Fibroblast of the conjunctiva (primary cell): ENCODE data around the gene CALU.

Experiments used
- DNase-seq: peaks from one replicate; pipeline ENCODE4 v3.0.0-alpha.2; 2010; ENCODE audit warnings: low read depth

Gene CALU

DNA sequence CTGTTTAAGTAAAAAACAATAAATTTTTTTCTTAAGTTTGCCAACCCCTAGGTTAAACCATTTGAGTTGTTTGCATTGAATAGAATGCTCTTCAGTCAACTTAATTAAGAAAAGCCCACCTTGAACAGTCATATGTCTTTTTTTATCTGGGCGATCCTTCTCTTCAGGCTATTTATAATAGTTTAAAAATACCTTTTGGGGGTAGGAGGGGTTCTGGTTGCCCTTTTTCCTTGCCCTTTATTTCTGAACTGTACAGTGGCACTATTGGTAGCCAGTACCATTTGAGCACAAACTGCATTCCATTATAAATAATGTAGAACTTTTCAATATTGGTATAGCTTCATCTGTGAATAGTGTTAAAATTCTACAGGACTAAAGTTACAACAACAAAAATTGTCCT, 13.1 kb downstream of the CALU start:
- no peak for DNase-seq

DNA sequence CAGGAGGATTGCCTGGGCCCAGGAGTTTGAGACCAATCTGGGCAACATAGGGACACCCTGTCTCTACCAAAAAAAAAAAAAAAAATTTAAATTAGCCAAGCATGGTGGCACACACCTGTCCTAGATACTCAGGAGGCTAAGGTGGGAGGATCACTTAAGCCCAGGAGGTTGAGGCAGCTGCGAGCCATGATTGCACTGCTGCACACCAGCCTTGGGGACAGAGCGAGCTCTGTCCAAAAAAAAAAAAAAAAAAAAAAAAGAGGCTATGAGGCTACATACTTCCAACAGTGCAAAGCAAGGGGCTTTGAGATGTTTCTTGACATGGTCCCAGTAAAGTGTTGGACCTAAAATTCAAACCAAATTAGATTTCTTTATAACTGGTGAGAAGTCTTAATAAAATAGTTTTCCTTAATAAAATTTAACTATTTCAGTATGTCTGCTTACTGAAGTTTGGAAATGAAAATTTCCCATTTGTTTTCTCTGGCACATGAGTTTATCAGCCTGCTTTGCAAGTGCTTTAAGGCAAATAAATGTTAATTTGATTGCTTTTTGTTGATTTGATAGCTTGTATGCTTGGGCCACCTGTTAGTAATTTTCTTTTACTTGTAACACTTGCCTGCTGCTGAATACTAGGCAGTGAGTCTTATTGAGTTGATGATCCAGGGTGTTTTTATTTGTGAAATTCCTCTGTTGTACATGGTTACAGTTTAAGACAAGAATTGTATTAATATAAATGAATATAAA, 16.1 kb downstream of the CALU start:
- DNase-seq: no peak

DNA sequence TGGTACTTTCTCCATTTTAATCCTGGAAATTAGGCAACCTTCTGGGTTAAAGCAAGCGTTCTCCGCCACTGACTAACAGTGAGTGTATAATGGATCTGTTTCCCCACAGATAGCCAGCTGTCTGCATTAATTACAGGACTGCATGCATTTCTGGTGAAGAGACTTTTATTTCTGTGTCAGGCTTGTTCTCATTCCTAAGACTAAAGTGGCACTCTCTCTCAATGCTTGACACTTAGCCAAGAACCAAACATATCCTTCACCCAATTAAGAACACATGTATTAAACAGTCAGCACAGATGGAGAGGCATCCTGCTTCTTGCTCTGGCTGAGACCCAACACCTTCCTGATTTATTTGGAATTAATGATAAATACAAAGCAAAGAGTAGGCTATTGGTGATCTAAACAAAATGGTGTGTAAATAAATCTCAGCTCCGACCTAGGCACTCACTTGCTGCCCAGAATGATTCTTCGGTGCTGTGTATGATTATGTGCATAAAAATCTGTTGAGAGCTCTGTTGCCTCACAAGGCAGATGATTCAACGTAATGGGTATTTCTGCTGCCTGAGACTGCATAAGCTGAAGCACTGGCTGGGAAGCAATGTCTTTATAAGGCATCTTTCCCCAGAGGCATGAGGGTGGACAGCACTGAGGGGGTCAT, 16.8 kb downstream of the CALU start:
- DNase-seq: peak; percentile 90

DNA sequence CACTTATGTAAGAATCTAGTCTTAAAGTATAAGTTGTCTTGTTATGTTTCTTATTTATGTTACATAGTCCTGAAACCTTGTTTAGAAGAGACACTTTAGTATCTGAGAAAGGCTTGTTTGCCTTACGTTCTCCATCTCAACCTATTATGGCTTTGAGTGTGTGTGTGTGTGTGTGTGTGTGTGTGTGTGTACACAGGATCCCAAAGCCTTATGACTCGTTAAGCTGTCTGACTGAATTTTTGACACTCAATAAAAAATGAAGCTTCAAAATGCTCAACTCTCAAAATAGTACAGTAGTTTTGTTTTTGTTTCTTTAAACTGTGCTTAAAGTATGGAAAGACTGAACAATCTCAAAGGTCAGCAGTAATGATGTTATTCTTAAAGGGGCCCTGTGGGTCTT, 18.0 kb downstream of the CALU start:
- DNase-seq: no peak

DNA sequence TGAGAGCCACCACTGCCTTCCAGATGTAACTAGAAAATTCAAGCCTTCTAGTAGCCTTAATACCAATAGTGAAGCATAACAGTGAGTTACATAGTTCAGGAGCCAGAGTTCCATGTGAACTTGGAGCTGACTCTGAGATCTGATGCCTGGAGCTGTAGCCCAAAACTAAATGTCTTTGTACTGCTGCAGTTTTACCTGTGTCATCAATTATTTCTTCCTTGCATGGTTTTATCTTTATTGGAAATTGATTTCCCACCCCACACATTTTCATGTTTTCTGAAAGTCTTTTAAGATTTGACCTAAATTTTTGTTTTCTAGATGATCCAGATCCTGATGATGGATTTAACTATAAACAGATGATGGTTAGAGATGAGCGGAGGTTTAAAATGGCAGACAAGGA, 19.4 kb downstream of the CALU start:
- no peak for DNase-seq

DNA sequence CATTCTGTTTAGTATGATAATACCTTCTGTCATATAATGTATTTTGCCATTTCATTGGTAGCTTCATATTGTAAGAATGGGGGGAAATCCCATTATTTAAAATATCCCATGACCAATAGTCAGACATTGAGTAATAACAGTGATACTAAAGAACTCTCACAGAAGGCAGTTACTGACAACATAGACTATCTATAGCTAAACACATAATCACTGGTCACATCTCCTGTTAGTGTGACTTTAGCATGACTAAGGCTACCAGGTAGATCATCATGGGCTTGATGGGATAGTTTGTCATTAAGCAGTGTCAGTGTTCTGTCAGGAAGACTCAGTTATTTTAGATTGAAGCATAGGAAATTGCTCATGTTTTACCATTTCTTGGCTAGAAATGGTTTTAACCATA, 20.1 kb downstream of the CALU start:
- DNase-seq: no peak

DNA sequence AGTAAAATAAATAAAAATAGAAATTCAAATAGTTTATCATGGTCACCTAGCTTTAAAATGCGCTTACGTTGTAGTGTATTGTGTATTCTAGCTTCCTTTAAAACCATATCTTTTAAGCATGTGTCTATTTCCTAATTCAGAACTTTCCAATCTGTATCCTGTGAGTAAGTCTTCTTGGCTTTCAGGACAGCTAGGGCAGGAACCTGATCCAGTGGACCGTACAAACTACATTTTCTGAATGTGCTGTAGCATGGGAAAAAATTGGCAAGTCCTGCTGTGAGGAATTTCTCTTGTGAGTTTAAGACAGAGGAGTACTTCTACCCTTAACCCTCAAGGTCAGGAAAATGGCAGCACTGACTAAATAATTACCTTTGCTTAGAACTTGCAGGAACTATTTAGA, 24.4 kb downstream of the CALU start:
- DNase-seq: no peak

DNA sequence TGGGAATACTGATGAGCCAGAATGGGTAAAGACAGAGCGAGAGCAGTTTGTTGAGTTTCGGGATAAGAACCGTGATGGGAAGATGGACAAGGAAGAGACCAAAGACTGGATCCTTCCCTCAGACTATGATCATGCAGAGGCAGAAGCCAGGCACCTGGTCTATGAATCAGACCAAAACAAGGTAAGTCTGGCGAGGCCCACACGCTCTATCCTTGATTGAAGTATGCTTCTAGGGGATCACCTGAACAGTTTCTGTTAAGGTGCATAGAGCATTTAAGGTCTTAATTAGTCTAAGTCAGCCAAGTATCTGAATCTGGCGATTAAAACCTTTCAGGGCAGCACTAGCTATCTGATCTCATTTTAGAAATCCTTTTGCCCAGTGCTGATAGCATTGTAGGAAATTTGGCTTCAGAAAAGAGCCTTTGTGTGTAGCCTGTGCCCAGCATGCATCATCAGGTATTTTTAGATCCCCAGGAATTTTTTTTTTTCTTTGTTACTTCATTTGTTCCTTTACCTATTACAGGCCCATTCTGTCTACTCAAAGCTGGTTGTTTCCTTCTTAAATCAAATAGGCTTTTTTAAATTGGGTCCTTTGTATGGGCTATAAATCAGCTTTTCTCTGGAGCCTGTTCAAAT, 28.4 kb downstream of the CALU start:
- DNase-seq: no peak

DNA sequence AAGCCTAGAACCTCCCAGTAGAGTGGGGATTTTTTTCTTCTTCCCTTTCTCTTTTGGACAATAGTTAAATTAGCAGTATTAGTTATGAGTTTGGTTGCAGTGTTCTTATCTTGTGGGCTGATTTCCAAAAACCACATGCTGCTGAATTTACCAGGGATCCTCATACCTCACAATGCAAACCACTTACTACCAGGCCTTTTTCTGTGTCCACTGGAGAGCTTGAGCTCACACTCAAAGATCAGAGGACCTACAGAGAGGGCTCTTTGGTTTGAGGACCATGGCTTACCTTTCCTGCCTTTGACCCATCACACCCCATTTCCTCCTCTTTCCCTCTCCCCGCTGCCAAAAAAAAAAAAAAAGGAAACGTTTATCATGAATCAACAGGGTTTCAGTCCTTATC, 31.1 kb downstream of the CALU start:
- no peak for DNase-seq

DNA sequence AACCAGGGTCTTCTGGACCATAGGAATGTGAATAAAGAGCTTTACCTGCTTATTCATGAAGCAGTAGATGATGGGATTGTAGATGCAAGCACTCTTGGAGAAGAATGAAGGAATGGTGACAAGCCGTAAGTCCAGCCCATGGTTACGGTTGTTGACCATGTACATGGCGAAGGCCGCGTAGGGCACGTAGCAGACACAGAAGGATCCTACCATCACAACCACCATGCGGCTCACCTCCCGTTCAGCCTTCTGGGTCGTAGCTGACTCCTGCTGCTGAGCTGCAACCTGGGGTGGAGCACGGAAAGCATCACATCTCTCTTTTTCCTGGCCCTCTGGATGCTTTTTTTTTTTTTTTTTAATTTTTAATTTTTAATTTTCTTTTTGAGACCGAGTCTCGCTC, 34.4 kb downstream of the CALU start:
- no peak for DNase-seq

DNA sequence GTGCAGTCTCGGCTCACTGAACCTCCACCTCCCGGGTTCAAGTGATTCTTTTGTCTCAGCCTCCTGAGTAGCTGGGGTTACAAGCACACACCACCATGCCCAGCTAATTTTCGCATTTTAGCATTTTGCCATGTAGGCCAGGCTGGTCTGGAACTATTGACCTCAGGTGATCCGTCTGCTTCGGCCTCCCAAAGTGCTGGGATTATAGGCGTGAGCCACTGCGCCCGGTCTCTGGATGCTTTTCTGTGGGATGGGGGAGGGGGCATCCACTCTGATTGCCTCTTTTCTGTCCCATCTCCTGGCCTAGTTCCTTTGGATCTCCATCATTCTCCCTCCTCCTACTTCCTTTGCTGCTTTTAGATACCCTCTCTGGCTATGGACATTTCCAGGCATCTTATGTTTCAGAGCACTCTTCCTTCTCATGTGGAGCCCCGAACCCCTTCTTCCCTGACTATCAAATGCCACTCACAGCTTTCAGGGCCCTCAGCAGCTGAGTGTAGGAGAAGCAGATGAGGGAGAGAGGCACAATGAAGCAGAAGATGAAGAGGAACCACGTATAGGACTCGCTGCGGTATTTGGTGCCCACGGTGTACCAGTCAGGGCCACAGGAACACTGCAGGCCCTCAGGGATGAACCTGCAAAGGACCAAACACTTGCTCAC, 35.0 kb downstream of the CALU start:
- no peak for DNase-seq

DNA sequence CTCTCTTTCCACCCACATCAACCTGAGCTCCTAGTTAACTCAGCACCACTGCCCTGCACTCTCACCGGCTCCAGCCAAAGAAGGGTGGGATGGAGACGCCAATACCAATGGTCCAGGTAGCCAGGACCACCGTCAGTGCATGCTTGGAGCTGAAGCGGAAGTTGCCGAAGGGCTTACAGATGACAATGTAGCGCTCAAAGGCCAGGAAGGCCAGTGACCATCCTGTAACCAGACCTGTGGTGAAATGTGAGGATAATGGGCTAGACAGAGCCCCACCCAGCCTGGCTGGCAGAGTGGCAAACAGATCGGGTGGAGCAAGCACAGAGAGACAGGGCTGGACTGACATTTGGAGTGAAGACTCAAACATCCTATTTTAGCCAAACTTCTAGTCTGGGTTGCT, 35.8 kb downstream of the CALU start:
- no peak for DNase-seq

DNA sequence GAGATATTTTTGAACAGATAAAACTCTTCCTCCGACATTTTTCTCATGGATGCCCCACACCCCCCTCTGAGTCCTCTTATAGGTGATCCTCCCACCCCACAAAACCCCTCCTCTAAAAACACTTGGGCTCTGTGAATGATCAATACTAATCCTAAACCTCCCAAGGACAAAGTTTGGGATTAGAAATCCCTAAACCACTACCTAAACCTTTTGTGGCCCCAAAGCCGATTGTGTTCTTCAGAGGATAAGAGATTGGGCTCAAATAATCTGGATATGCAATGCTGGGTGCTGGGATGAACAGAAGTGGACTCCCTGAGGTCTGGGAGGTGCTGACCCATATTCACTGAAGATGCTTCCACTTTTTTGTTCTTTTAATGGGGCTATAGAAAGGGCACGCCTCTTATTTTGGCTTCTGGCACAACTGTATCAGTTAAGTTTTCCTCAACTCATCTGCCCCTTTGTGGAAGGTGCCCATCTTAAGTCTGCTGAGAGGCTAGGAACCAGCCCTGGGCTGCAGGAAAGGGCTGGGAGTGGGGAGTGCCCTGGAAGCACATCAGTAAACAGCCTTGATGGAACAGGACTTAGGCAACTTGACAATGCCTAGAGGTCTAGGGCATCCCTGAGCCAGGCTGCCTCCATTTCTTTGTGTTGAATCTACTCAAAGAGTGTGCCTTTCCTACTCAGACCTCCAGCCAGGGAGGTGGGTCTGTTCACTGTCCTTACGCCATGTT, 36.8 kb downstream of the CALU start, which contains the start of gene OPN1SW:
Gene OPN1SW (minus strand): TSS at position 51 of the 731 bp plus-strand sequence. CDS start 13 bp downstream, at position 38.
- DNase-seq: no peak

DNA sequence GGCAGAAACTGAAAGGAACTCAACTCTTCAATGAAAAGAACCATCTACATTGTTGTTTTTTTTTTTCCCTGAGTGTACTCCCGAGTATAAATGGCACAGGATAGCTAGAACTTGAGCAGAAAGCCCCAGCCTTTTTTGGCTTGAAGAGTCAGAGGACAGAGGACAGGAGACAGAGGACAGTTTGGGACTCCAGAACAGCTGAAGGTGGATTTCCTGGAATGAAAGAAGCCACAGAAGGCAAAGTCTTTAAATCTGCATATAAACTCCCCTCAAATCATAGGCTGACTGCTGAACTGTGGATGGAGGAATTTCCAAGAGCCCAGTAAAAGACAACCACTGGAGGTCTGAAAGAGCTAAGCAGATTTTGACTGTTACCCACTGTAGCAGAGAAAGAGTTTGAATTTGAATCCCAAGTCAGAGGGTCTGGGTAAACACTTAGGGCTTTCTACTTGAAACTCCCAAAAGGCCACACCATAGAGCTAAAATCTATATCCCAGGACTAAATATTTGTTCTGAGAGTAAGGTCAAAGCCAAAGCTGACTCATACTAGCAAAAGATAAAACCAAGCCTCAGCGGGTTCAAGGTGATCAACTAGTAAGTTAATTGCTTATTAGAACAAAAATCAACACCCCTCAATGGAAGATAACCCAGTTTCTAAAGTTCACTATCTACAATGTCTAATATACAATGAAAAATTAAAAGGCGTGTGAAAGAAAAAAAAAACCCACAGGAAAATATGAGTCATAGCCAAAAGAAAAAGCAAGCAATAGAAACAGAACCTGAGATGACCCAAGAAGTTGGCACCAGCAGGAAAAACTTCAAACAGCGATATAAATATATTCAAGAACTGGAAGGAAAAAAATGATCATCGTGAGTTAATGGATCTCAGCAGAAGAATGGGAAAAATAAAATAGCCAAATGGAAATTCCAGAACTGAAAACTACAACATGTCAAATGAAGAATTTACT, 38.3 kb downstream of the CALU start:
- no peak for DNase-seq

DNA sequence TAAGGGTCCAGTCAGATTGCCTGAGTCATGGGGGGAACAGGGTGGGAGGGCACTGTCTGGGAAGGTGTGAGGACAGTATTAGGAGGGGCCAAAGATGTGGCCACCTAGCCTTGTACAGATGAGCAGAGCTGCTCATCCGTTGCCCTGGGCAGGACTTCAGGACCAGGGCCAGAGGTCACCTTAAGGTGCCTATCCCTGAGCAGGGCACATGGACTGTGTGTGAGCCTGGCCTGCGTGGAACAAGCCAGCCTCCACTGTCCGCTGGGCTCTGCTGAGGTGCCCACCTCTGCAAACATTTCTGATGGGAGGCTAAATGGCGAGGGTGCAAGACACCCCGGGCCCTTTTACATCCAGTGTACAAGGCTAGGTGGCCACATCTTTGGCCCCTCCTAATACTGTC, 39.8 kb downstream of the CALU start:
- DNase-seq: no peak

DNA sequence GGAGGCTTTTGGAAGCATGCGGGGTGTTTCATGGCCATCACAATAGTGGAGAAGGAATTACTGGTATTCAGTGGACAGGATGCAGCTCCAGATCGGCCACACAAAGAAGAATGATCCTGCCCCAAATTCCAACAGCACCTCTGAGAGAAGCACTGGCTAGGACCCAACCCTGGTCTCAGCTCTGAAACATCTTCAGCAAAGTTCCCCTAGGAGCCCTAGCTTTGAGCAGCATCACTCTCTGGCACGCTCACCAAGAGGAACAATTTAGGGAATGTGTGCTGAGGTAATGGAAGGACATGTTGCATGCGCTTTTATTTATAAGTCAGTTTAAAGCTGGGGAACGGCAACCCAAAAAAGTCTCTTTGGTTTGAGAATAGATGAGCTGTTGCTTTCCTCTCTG, 42.0 kb downstream of the CALU start:
- DNase-seq: peak; percentile 52

DNA sequence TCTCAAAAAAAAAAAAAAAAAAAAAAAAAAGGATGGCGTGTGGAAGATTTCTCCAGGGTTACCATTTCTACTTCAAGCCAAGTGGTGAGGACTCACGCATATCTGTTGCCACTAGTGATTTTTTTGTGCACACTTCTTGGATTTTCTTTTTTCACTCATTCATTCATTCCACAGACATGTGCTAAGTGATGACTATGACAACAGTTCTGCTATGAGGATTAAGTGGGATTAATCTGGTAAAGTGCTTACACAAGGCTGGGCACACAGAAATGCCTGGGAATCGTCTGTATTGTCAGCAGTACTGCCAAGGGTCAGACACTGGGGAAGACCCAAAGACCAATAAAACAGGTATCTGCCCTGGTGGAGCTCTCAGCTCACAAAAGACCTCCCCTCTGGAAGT, 42.7 kb downstream of the CALU start:
- no peak for DNase-seq

DNA sequence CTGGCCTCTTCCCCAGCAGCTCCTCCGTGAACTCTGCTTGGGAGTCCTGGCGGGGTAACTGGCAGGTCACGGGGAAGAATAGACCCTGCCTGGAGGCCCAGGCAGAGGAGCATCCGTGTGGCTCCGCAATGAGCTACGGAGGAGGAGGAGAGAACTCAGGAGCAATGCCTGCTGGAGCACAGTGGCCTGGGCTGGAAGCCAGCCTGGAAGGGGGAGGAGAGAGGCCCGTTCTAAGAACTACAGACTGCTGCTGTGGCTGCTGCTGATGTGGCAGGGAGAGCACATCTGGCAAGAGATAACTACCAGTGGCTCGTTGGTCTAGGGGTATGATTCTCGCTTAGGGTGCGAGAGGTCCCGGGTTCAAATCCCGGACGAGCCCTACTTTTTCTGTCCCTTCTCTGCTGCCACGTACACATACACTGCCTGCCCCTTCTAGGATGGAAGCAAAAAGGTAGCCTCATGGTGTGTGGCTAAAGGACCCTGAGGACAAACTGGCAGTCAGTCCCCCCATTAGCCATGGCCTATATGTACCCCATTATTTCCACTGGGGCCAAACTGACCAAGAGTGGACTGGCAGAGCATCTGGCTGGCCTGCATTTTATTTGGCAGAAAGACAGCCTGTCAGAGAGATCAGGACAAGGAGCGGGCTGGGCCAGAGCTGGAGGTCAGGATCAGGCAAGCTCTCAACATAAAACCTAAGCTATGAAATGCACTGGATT, 44.1 kb downstream of the CALU start:
- DNase-seq: peak; percentile 87

DNA sequence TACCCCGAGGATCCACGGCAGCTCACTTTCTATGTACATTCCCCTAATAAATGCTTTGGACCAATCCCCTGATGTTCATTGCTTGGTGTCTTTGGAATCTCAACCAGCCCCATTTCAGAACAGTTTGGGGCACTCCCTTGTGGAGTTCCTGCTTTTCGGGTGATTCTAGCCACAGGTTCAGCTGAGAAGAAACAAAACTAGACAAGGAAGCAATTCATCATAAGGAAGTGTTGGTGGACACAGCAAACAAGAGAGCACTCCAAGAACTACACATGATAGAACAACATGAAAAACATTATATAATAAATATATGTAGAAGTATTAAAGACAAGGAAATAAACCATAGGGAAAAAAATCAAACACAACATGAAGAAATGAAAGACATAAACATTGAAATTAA, 46.6 kb downstream of the CALU start:
- no peak for DNase-seq
